K562 (cell line): ENCODE data around the gene EFCAB13. TPM values are rescaled to one million over a fixed set of nuclear protein-coding genes. Genes with fewer than 3 reads are reported as not detected.

Source experiments
- ADNP ChIP-seq: fragments of 200-800 bp; sonication (Bioruptor generic); IDR thresholded peaks from 2 replicates; pipeline ENCODE4 v1.6.1; 2016; ENCODE audit warnings: missing genetic modification characterization, missing compliant biosample characterization
- BCOR ChIP-seq: fragments of 450-650 bp; IDR thresholded peaks from 2 replicates; pipeline ENCODE4 v1.6.1; 2016
- BRD4 ChIP-seq: fragments of 200-600 bp; sonication (generic); IDR thresholded peaks from 2 replicates; pipeline ENCODE4 v1.6.1; 2017; ENCODE audit warnings: inconsistent platforms
- CBFA2T2 ChIP-seq: fragments of 450-650 bp; conservative IDR thresholded peaks from 2 replicates; pipeline ENCODE4 v1.6.1; 2017; ENCODE audit warnings: mild to moderate bottlenecking
- DNMT1 ChIP-seq: fragments of 450-650 bp; IDR thresholded peaks from 2 replicates; pipeline ENCODE4 v1.6.1; 2016; ENCODE audit warnings: antibody characterized with exemption, mild to moderate bottlenecking
- KDM1A ChIP-seq, 2 experiments: fragments of 450-650 bp; IDR thresholded peaks; 2 replicates each; pipeline ENCODE4 v1.6.1; 2016; ENCODE audit warnings: mild to moderate bottlenecking in 2 of 2
- LCOR ChIP-seq: sonication (generic); formaldehyde crosslinking; IDR thresholded peaks from 2 replicates; pipeline ENCODE4 v1.8.0; 2022; ENCODE audit warnings: mild to moderate bottlenecking, missing genetic modification reagents
- MBD2 ChIP-seq: sonication (generic); IDR thresholded peaks from 2 replicates; pipeline ENCODE4 v1.6.1; 2016; ENCODE audit warnings: low read depth, borderline replicate concordance
- SAFB2 ChIP-seq: fragments of 200-400 bp; formaldehyde crosslinking; IDR thresholded peaks from 2 replicates; pipeline ENCODE4 v1.6.1; 2018; ENCODE audit warnings: borderline replicate concordance, low read length, low read depth, moderate library complexity; ENCODE audit not compliant: severe bottlenecking
- SNRNP70 ChIP-seq: fragments of 200-400 bp; formaldehyde crosslinking; optimal IDR thresholded peaks from 2 replicates; pipeline ENCODE3; 2017; ENCODE audit warnings: low read depth, low read length
- TBP ChIP-seq: optimal IDR thresholded peaks from 2 replicates; pipeline ENCODE3; 2011; ENCODE audit warnings: low read depth, low read length, improper control_type of control experiment
- TOE1 ChIP-seq, 2 experiments: fragments of 450-650 bp in 1 of 2; sonication (generic) in 1 of 2; formaldehyde crosslinking in 1 of 2; IDR thresholded peaks; 2 replicates each; pipeline versions ENCODE4 v1.7.1 to v1.8.0; 2016 to 2022; ENCODE audit warnings: borderline replicate concordance in 2 of 2, mild to moderate bottlenecking in 2 of 2, antibody characterized with exemption in 1 of 2, inconsistent platforms in 1 of 2, low read depth in 1 of 2, missing genetic modification reagents in 1 of 2, moderate library complexity in 1 of 2
- ZNF3 ChIP-seq: fragments of 250-450 bp; sonication (Bioruptor Pico); IDR thresholded peaks from 2 replicates; pipeline ENCODE4 v1.5.0; 2021; ENCODE audit warnings: mild to moderate bottlenecking, moderate library complexity
- polyA plus RNA-seq, 8 experiments: library from polyadenylated mRNA; depleted of rRNA in 4 of 8; stranded (reverse) in 5 of 8; unstranded in 3 of 8; fragments of >200 nt; fragmentation: Nextera tagmentation in 2 of 8; fragmentation: Illumina TruSeq in 1 of 8; extraction: Ambion mirVana in 2 of 8; extraction: Trizol in 1 of 8; gene quantifications; 2 replicates each; pipeline versions ENCODE4 v1.2.1 to v1.2.3, GENCODE V29; 2011 to 2014; ENCODE audit warnings: inconsistent platforms in 1 of 8, missing spikeins in 1 of 8
- total RNA-seq, 7 experiments: library from RNA; depleted of rRNA in 6 of 7; stranded (reverse); fragments of >200 nt in 6 of 7; fragmentation: Illumina TruSeq in 2 of 7; extraction: Trizol in 2 of 7; gene quantifications; 2 replicates each; pipeline versions ENCODE4 v1.2.1 to v1.2.3, GENCODE V29; 2011 to 2021; ENCODE audit warnings: low replicate concordance in 1 of 7
- TF ChIP-seq, protein P1 (sequence below): sonication (generic); formaldehyde crosslinking; IDR thresholded peaks from 2 replicates; pipeline ENCODE4 v1.8.0; 2023; ENCODE audit warnings: missing genetic modification reagents, mild to moderate bottlenecking, borderline replicate concordance
- TF ChIP-seq, protein P2 (sequence below): sonication (generic); formaldehyde crosslinking; IDR thresholded peaks from 2 replicates; pipeline ENCODE4 v1.8.1; 2023; ENCODE audit warnings: mild to moderate bottlenecking, missing genetic modification reagents
- TF ChIP-seq, protein P3 (sequence below): sonication (generic); formaldehyde crosslinking; IDR thresholded peaks from 2 replicates; pipeline ENCODE4 v1.8.0; 2022; ENCODE audit warnings: missing genetic modification reagents, mild to moderate bottlenecking, borderline replicate concordance
- TF ChIP-seq, protein P4 (sequence below): sonication (generic); IDR thresholded peaks from 2 replicates; pipeline ENCODE4 v1.6.1; 2016

EFCAB13 gene
- total and polyA plus RNA-seq, 9 of the 15 experiments (the other 6 are each of a cell fraction or from before 2014, with no cell fraction given): 0.32 to 1.3 (median 0.95) TPM

DNA sequence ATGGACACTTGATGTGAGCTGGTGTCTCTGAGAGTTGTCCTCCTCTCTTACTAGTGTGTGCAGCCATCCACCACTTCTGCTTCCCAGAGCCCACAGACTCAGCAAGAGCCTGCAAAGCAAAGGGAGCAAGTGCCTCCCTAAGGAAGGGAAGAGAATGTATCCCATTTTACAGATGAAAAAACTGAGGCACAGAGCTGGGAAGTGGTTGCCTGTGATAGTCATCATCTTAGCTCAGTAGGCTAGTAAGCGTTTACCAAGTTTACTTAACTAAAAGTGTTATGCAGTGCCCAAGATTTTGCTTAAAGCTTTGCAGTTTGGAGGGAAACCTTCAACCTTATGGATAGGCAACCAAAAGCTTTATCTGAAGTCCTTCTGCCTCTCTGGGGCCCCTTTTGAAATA is 23.0 kb upstream of the EFCAB13 start (continued):
- TF ChIP-seq, protein P1, sequence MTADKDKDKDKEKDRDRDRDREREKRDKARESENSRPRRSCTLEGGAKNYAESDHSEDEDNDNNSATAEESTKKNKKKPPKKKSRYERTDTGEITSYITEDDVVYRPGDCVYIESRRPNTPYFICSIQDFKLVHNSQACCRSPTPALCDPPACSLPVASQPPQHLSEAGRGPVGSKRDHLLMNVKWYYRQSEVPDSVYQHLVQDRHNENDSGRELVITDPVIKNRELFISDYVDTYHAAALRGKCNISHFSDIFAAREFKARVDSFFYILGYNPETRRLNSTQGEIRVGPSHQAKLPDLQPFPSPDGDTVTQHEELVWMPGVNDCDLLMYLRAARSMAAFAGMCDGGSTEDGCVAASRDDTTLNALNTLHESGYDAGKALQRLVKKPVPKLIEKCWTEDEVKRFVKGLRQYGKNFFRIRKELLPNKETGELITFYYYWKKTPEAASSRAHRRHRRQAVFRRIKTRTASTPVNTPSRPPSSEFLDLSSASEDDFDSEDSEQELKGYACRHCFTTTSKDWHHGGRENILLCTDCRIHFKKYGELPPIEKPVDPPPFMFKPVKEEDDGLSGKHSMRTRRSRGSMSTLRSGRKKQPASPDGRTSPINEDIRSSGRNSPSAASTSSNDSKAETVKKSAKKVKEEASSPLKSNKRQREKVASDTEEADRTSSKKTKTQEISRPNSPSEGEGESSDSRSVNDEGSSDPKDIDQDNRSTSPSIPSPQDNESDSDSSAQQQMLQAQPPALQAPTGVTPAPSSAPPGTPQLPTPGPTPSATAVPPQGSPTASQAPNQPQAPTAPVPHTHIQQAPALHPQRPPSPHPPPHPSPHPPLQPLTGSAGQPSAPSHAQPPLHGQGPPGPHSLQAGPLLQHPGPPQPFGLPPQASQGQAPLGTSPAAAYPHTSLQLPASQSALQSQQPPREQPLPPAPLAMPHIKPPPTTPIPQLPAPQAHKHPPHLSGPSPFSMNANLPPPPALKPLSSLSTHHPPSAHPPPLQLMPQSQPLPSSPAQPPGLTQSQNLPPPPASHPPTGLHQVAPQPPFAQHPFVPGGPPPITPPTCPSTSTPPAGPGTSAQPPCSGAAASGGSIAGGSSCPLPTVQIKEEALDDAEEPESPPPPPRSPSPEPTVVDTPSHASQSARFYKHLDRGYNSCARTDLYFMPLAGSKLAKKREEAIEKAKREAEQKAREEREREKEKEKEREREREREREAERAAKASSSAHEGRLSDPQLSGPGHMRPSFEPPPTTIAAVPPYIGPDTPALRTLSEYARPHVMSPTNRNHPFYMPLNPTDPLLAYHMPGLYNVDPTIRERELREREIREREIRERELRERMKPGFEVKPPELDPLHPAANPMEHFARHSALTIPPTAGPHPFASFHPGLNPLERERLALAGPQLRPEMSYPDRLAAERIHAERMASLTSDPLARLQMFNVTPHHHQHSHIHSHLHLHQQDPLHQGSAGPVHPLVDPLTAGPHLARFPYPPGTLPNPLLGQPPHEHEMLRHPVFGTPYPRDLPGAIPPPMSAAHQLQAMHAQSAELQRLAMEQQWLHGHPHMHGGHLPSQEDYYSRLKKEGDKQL (CRISPR knock-in tag): no peak
- TF ChIP-seq, protein P2, sequence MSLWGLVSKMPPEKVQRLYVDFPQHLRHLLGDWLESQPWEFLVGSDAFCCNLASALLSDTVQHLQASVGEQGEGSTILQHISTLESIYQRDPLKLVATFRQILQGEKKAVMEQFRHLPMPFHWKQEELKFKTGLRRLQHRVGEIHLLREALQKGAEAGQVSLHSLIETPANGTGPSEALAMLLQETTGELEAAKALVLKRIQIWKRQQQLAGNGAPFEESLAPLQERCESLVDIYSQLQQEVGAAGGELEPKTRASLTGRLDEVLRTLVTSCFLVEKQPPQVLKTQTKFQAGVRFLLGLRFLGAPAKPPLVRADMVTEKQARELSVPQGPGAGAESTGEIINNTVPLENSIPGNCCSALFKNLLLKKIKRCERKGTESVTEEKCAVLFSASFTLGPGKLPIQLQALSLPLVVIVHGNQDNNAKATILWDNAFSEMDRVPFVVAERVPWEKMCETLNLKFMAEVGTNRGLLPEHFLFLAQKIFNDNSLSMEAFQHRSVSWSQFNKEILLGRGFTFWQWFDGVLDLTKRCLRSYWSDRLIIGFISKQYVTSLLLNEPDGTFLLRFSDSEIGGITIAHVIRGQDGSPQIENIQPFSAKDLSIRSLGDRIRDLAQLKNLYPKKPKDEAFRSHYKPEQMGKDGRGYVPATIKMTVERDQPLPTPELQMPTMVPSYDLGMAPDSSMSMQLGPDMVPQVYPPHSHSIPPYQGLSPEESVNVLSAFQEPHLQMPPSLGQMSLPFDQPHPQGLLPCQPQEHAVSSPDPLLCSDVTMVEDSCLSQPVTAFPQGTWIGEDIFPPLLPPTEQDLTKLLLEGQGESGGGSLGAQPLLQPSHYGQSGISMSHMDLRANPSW (CRISPR knock-in tag): no peak
- TF ChIP-seq TBP (no peak), SAFB2 (no peak), TOE1 (IDR thresholded peaks at IDR 0.05; ENCODE audit: borderline replicate concordance) (no peak), TOE1 (CRISPR knock-in tag; IDR thresholded peaks at IDR 0.05; ENCODE audit: borderline replicate concordance, low read depth) (no peak), KDM1A (IDR thresholded peaks at IDR 0.05) (peak; percentile 70 to 84), CBFA2T2 (no peak), BCOR (peak; percentile 87), BRD4 (no peak), MBD2 (no peak), ZNF3 (CRISPR knock-in tag) (no peak), DNMT1 (no peak), ADNP (peak; percentile 94), LCOR (CRISPR knock-in tag) (no peak), SNRNP70 (no peak)
- TF ChIP-seq, protein P3, sequence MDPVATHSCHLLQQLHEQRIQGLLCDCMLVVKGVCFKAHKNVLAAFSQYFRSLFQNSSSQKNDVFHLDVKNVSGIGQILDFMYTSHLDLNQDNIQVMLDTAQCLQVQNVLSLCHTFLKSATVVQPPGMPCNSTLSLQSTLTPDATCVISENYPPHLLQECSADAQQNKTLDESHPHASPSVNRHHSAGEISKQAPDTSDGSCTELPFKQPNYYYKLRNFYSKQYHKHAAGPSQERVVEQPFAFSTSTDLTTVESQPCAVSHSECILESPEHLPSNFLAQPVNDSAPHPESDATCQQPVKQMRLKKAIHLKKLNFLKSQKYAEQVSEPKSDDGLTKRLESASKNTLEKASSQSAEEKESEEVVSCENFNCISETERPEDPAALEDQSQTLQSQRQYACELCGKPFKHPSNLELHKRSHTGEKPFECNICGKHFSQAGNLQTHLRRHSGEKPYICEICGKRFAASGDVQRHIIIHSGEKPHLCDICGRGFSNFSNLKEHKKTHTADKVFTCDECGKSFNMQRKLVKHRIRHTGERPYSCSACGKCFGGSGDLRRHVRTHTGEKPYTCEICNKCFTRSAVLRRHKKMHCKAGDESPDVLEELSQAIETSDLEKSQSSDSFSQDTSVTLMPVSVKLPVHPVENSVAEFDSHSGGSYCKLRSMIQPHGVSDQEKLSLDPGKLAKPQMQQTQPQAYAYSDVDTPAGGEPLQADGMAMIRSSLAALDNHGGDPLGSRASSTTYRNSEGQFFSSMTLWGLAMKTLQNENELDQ: no peak
- TF ChIP-seq, protein P4, sequence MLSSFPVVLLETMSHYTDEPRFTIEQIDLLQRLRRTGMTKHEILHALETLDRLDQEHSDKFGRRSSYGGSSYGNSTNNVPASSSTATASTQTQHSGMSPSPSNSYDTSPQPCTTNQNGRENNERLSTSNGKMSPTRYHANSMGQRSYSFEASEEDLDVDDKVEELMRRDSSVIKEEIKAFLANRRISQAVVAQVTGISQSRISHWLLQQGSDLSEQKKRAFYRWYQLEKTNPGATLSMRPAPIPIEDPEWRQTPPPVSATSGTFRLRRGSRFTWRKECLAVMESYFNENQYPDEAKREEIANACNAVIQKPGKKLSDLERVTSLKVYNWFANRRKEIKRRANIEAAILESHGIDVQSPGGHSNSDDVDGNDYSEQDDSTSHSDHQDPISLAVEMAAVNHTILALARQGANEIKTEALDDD: peak; percentile 69
